ENCODE measurements around the gene SRF.

DNA sequence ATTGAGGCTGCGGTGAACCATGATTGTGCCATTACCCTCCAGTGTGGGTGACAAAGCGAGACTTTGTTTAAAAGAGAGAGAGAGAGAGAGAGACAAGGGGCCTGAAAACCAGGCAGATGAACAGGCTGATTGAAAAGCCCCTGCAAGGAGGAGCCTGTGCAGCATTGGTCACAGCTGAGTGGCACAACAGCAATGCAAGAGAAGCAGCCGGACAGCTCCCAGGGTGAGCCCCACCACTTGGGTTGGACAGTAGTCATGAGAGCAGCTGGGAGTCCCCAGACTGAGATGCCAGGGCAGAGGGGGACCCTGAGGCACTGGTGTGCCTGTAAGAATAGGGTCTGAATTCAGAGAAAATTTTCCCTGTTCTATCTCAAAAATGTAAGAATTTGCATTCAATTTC is 48.0 kb downstream of the SRF start:
- TF ChIP-seq CTCF (conservative IDR thresholded peaks at IDR 0.05; ENCODE audit: low read length) (no peak), EZH2phosphoT487 (IDR thresholded peaks at IDR 0.05; ENCODE audit: borderline replicate concordance) (no peak)
